Measurements from ENCODE around the gene KLHL21.
A peak's percentile ranks its signal among the peaks of the same experiment; 100 is the strongest.

Gene KLHL21

GRCh38 chr1:6635161-6635909 is 32.7 kb upstream of the KLHL21 start:
- peaks cover 16% of the 10 kb centered on the region for H3K36me3 ChIP-seq (ENCODE audit: control insufficient read depth, insufficient read depth, low read length)
- no peak overlapping the region for H3K27ac ChIP-seq (ENCODE audit: low read depth, low read length)
- H4K8ac ChIP-seq (ENCODE audit: low read depth, low read length), result no peak overlapping the region
- no peaks in the 10 kb centered on the region for H3K79me1 ChIP-seq (ENCODE audit: low read length)
- no peak overlapping the region for H2AK5ac ChIP-seq (ENCODE audit: low read length)
- H3K4ac ChIP-seq (ENCODE audit: low read depth, low read length), result no peak overlapping the region
- H3K27me3 ChIP-seq (ENCODE audit: insufficient read depth, low read length, poor library complexity), result no peaks in the 10 kb centered on the region
- H2BK5ac ChIP-seq (ENCODE audit: low read length), result no peak overlapping the region
- H3K4me3 ChIP-seq (ENCODE audit: low read length), result no peak overlapping the region
- no peak for DNase-seq
- H3K4me2 ChIP-seq (ENCODE audit: low read length), result no peak overlapping the region
- H2BK120ac ChIP-seq (ENCODE audit: low read depth, low read length), result no peak overlapping the region
- no peak overlapping the region for H3K23ac ChIP-seq (ENCODE audit: low read length)
- no peak overlapping the region for H3K18ac ChIP-seq (ENCODE audit: low read length)
- no peak overlapping the region for H3K9ac ChIP-seq (ENCODE audit: low read length)
- no peak overlapping the region for H4K5ac ChIP-seq (ENCODE audit: low read length)
- no peak overlapping the region for H2BK15ac ChIP-seq (replicated peaks; ENCODE audit: low read depth)
- H3K56ac ChIP-seq (ENCODE audit: low read length), result no peak overlapping the region
- H3K79me2 ChIP-seq (ENCODE audit: control insufficient read depth, insufficient read depth, low read length), result no peaks in the 10 kb centered on the region
- no CpG with 5 or more reads among the region's 20 CpGs for WGBS (ENCODE audit: extremely low coverage, insufficient coverage, low lambda C conversion rate)
- H3K4me1 ChIP-seq (ENCODE audit: control insufficient read depth, low read depth, low read length), result no peaks in the 10 kb centered on the region

- Histone ChIP-seq H3K23ac (ENCODE audit: low read length) (no peak overlapping the region), H3K56ac (ENCODE audit: low read length) (no peak overlapping the region), H3K79me1 (ENCODE audit: low read length) (no peaks in the 10 kb centered on the region), H3K4ac (ENCODE audit: low read depth, low read length) (no peak overlapping the region), H4K8ac (ENCODE audit: low read depth, low read length) (no peak overlapping the region), H3K27ac (ENCODE audit: low read depth, low read length) (no peak overlapping the region), H3K4me2 (ENCODE audit: low read length) (no peak overlapping the region), H2BK15ac (replicated peaks; ENCODE audit: low read depth) (no peak overlapping the region), H2BK5ac (ENCODE audit: low read length) (no peak overlapping the region), H3K27me3 (ENCODE audit: insufficient read depth, low read length, poor library complexity) (no peaks in the 10 kb centered on the region), H4K5ac (ENCODE audit: low read length) (no peak overlapping the region), H3K79me2 (ENCODE audit: control insufficient read depth, insufficient read depth, low read length) (no peaks in the 10 kb centered on the region), H3K9ac (ENCODE audit: low read length) (no peak overlapping the region), H3K36me3 (ENCODE audit: control insufficient read depth, insufficient read depth, low read length) (peaks cover 11% of the 10 kb centered on the region), H2AK5ac (ENCODE audit: low read length) (no peak overlapping the region), H3K18ac (ENCODE audit: low read length) (no peak overlapping the region), H3K4me3 (ENCODE audit: low read length) (no peak overlapping the region), H3K4me1 (ENCODE audit: control insufficient read depth, low read depth, low read length) (no peaks in the 10 kb centered on the region), H2BK120ac (ENCODE audit: low read depth, low read length) (no peak overlapping the region)
- peak; percentile 56 for DNase-seq
- WGBS (ENCODE audit: extremely low coverage, insufficient coverage, low lambda C conversion rate), result no CpG with 5 or more reads among the region's 29 CpGs
Measured at GRCh38 chr1:6634371-6635052, 31.8 kb upstream of the KLHL21 start.

- H3K4me3 ChIP-seq (ENCODE audit: low read length), result no peak overlapping the region
- no peak overlapping the region for H3K27ac ChIP-seq (ENCODE audit: low read depth, low read length)
- no peak overlapping the region for H4K5ac ChIP-seq (ENCODE audit: low read length)
- no peaks in the 10 kb centered on the region for H3K79me2 ChIP-seq (ENCODE audit: control insufficient read depth, insufficient read depth, low read length)
- H2AK5ac ChIP-seq (ENCODE audit: low read length), result no peak overlapping the region
- peaks cover 7% of the 10 kb centered on the region for H3K36me3 ChIP-seq (ENCODE audit: control insufficient read depth, insufficient read depth, low read length)
- no peak overlapping the region for H3K23ac ChIP-seq (ENCODE audit: low read length)
- H4K8ac ChIP-seq (ENCODE audit: low read depth, low read length), result no peak overlapping the region
- H2BK15ac ChIP-seq (replicated peaks; ENCODE audit: low read depth), result no peak overlapping the region
- DNase-seq, result no peak
- H3K4me1 ChIP-seq (ENCODE audit: control insufficient read depth, low read depth, low read length), result no peaks in the 10 kb centered on the region
- H3K18ac ChIP-seq (ENCODE audit: low read length), result no peak overlapping the region
- no peaks in the 10 kb centered on the region for H3K27me3 ChIP-seq (ENCODE audit: insufficient read depth, low read length, poor library complexity)
- WGBS (ENCODE audit: extremely low coverage, insufficient coverage, low lambda C conversion rate), result no CpG with 5 or more reads among the region's 30 CpGs
- H2BK5ac ChIP-seq (ENCODE audit: low read length), result no peak overlapping the region
- H2BK120ac ChIP-seq (ENCODE audit: low read depth, low read length), result no peak overlapping the region
- H3K56ac ChIP-seq (ENCODE audit: low read length), result no peak overlapping the region
- peaks cover under 1% of the 10 kb centered on the region for H3K79me1 ChIP-seq (ENCODE audit: low read length)
- no peak overlapping the region for H3K4ac ChIP-seq (ENCODE audit: low read depth, low read length)
- no peak overlapping the region for H3K9ac ChIP-seq (ENCODE audit: low read length)
- H3K4me2 ChIP-seq (ENCODE audit: low read length), result no peak overlapping the region
Measured at GRCh38 chr1:6632588-6633514, 30.2 kb upstream of the KLHL21 start.

GRCh38 chr1:6631058-6631457 is 28.4 kb upstream of the KLHL21 start:
- no peak overlapping the region for H3K56ac ChIP-seq (ENCODE audit: low read length)
- H4K8ac ChIP-seq (ENCODE audit: low read depth, low read length), result no peak overlapping the region
- no peak overlapping the region for H3K27ac ChIP-seq (ENCODE audit: low read depth, low read length)
- no peaks in the 10 kb centered on the region for H3K36me3 ChIP-seq (ENCODE audit: control insufficient read depth, insufficient read depth, low read length)
- no peaks in the 10 kb centered on the region for H3K27me3 ChIP-seq (ENCODE audit: insufficient read depth, low read length, poor library complexity)
- H4K5ac ChIP-seq (ENCODE audit: low read length), result no peak overlapping the region
- no peak overlapping the region for H2BK5ac ChIP-seq (ENCODE audit: low read length)
- no CpG with 5 or more reads among the region's 8 CpGs for WGBS (ENCODE audit: extremely low coverage, insufficient coverage, low lambda C conversion rate)
- no peaks in the 10 kb centered on the region for H3K4me1 ChIP-seq (ENCODE audit: control insufficient read depth, low read depth, low read length)
- no peak overlapping the region for H3K18ac ChIP-seq (ENCODE audit: low read length)
- H3K9ac ChIP-seq (ENCODE audit: low read length), result no peak overlapping the region
- H3K23ac ChIP-seq (ENCODE audit: low read length), result no peak overlapping the region
- H2BK15ac ChIP-seq (replicated peaks; ENCODE audit: low read depth), result no peak overlapping the region
- no peak overlapping the region for H2AK5ac ChIP-seq (ENCODE audit: low read length)
- no peak overlapping the region for H3K4ac ChIP-seq (ENCODE audit: low read depth, low read length)
- H2BK120ac ChIP-seq (ENCODE audit: low read depth, low read length), result no peak overlapping the region
- no peak overlapping the region for H3K4me3 ChIP-seq (ENCODE audit: low read length)
- peaks cover 8% of the 10 kb centered on the region for H3K79me1 ChIP-seq (ENCODE audit: low read length)
- DNase-seq, result no peak
- peaks cover 2% of the 10 kb centered on the region for H3K79me2 ChIP-seq (ENCODE audit: control insufficient read depth, insufficient read depth, low read length)
- H3K4me2 ChIP-seq (ENCODE audit: low read length), result no peak overlapping the region

DNA sequence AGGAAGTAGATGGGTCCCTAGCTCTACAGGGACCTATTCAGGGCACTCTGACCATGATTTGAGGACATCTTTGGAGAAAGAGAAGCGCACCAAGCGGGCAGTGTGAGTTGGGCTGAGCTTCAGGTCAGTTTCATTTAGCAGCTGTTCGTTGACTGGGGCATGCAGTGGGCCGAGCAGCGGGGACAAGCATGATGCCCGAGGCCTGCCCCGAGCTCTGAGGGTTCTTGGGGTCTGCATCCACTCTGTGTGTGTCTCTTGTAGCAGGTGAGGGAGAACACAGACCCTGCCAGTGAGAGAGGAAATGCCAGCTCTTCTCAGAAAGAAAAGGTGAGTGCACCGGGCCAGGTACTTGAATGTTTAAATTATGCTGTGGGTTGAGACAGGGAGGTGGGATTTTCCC is 27.4 kb upstream of the KLHL21 start:
- Histone ChIP-seq H3K18ac (ENCODE audit: low read length) (no peak overlapping the region), H3K79me1 (ENCODE audit: low read length) (peaks cover 9% of the 10 kb centered on the region), H3K4me3 (ENCODE audit: low read length) (no peak overlapping the region), H2BK120ac (ENCODE audit: low read depth, low read length) (no peak overlapping the region), H3K36me3 (ENCODE audit: control insufficient read depth, insufficient read depth, low read length) (no peaks in the 10 kb centered on the region), H3K9ac (ENCODE audit: low read length) (no peak overlapping the region), H2BK15ac (replicated peaks; ENCODE audit: low read depth) (no peak overlapping the region), H4K8ac (ENCODE audit: low read depth, low read length) (no peak overlapping the region), H2BK5ac (ENCODE audit: low read length) (no peak overlapping the region), H3K79me2 (ENCODE audit: control insufficient read depth, insufficient read depth, low read length) (peaks cover 3% of the 10 kb centered on the region), H3K56ac (ENCODE audit: low read length) (no peak overlapping the region), H3K4me1 (ENCODE audit: control insufficient read depth, low read depth, low read length) (no peaks in the 10 kb centered on the region), H3K4me2 (ENCODE audit: low read length) (no peak overlapping the region), H4K5ac (ENCODE audit: low read length) (no peak overlapping the region), H3K27ac (ENCODE audit: low read depth, low read length) (no peak overlapping the region), H2AK5ac (ENCODE audit: low read length) (no peak overlapping the region), H3K23ac (ENCODE audit: low read length) (no peak overlapping the region), H3K27me3 (ENCODE audit: insufficient read depth, low read length, poor library complexity) (no peaks in the 10 kb centered on the region), H3K4ac (ENCODE audit: low read depth, low read length) (no peak overlapping the region)
- no peak for DNase-seq
- no CpG with 5 or more reads among the region's 8 CpGs for WGBS (ENCODE audit: extremely low coverage, insufficient coverage, low lambda C conversion rate)
